ENCODE results near the gene GLT6D1. TPM values are rescaled to one million over a fixed set of nuclear protein-coding genes. Genes with fewer than 3 reads are reported as not detected.

GLT6D1 gene
- total and polyA plus RNA-seq, 2 of the 8 experiments (the other 6 are each of a cell fraction or from before 2014, with no cell fraction given): 1.3 to 2.1 TPM

DNA sequence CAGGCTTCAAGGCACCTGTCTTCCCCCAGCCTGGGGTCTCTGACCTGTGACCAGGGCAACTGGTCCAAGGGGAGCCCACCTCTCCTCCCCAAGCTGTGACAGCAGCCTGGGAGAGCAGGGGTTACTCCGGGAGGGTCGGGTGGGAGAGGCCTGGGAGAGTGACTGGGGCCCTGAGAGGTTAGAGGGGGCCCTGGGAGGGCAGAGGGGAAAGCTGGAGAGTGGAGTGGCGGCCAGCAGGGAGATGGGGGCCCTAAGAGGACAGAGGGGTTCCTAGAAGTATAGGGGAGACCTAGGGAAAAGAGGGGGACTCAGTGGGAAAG lies 24.1 kb upstream of the GLT6D1 start:
- Histone ChIP-seq H4K8ac (ENCODE audit: extremely low read depth, insufficient read depth, low read length) (no peak overlapping the region), H3K79me1 (ENCODE audit: low read depth, low read length) (no peaks in the 10 kb centered on the region), H3K27me3 (replicated peaks in 1 of 4; ENCODE audit: control insufficient read depth in 3 of 4, extremely low read depth in 1 of 4, insufficient read depth in 3 of 4, low read length in 3 of 4) (no peaks in the 10 kb centered on the region; a peak in 1 of 7 replicates), H2BK5ac (ENCODE audit: low read depth, low read length) (no peak overlapping the region), H2BK120ac (replicated peaks; ENCODE audit: low read depth, low read length) (no peak overlapping the region), H3K4me1 (replicated peaks in 1 of 4; ENCODE audit: control insufficient read depth in 3 of 4, insufficient read depth in 4 of 4, low read length in 3 of 4) (peaks cover 0 to 8% (median 4%) of the 10 kb centered on the region in 4 experiments; a peak in 3 of 7 replicates), H3K14ac (ENCODE audit: insufficient read length) (no peak overlapping the region), H3K4ac (replicated peaks; ENCODE audit: insufficient read length, low read depth, low read length) (no peak overlapping the region), H3K23ac (ENCODE audit: insufficient read length) (no peak overlapping the region), H4K5ac (ENCODE audit: insufficient read length, low read depth, low read length) (no peak overlapping the region), H4K20me1 (replicated peaks in 1 of 2; ENCODE audit: control insufficient read depth in 1 of 2, insufficient read depth in 2 of 2, low read length in 2 of 2) (no peaks in the 10 kb centered on the region), H2BK20ac (ENCODE audit: low read length) (no peak overlapping the region), H3K27ac (ENCODE audit: low read depth, low read length) (no peak overlapping the region), H3K9ac (replicated peaks in 1 of 4; ENCODE audit: extremely low read depth in 1 of 4, low read depth in 3 of 4, low read length in 3 of 4) (no peak overlapping the region), H2BK12ac (ENCODE audit: low read depth, low read length) (0 out of 2 replicates have a peak overlapping the region, but pooled peaks have one; percentile 60), H3K9me3 (ENCODE audit: insufficient read depth in 2 of 2, low read depth in 1 of 2, low read length in 1 of 2) (peaks cover 19% of the 10 kb centered on the region in 2 experiments; a peak in 3 of 4 replicates), H2AK5ac (ENCODE audit: low read depth, low read length) (no peak overlapping the region), H3K23me2 (ENCODE audit: low read depth, low read length) (no peaks in the 10 kb centered on the region), H3K56ac (replicated peaks; ENCODE audit: insufficient read length, low read depth, low read length) (no peak overlapping the region), H3K18ac (ENCODE audit: extremely low read depth, low read length) (peak overlapping the region; percentile 60; the same call in 1 of the 2 replicates), H4K91ac (replicated peaks; ENCODE audit: insufficient read length, low read length) (peak overlapping the region; percentile 7), H2AFZ (ENCODE audit: low read length) (no peak overlapping the region), H2BK15ac (ENCODE audit: low read length) (peak overlapping the region; percentile 46; the same call in 1 of the 2 replicates), H3K36me3 (ENCODE audit: control insufficient read depth in 2 of 4, insufficient read depth in 4 of 4, low read length in 3 of 4) (peaks cover 0 to 23% (median 0%) of the 10 kb centered on the region in 4 experiments; a peak in 3 of 8 replicates), H3K4me3 (ENCODE audit: extremely low read depth in 1 of 4, insufficient read depth in 2 of 4, low read depth in 3 of 4, low read length in 4 of 4) (no peak overlapping the region), H3K4me2 (ENCODE audit: insufficient read depth in 1 of 2, low read depth in 2 of 2, low read length in 2 of 2) (no peak overlapping the region), H3K79me2 (ENCODE audit: control insufficient read depth in 1 of 2, insufficient read depth in 2 of 2, low read length in 2 of 2) (no peaks in the 10 kb centered on the region)
- FAIRE-seq: no peak
- DNase-seq (ENCODE audit: low read depth in 1 of 2, low spot score in 2 of 2): no peak
- POLR2A ChIA-PET (ENCODE audit: partially characterized antibody): interaction anchor here (3.6 kb wide), 1 partner anchor 14 kb away, joined by 19 read pairs; no protein-coding TSS in a partner anchor
- 92% methylated on average over 2 of the region's 3 CpGs; no CpG with 5 or more reads in 1 of the 2 experiments for WGBS, 2 experiments (ENCODE audit: extremely low coverage in 1 of 2, insufficient coverage in 1 of 2, insufficient read length in 1 of 2, insufficient replicate concordance in 2 of 2, low coverage in 1 of 2, low lambda C conversion rate in 2 of 2, missing lambda C conversion rate in 1 of 2)
- CTCF ChIA-PET (ENCODE audit: partially characterized antibody): interaction anchor here (1.0 kb wide), 1 partner anchor 39 kb away, joined by 3 read pairs; no protein-coding TSS in a partner anchor
- TF ChIP-seq BACH1 (IDR thresholded peaks at IDR 0.05; ENCODE audit: low read length): no peak
- TF ChIP-seq ZNF274 (IDR thresholded peaks at IDR 0.05; ENCODE audit: borderline replicate concordance, extremely low read depth, low read length): no peak
- no peak for TF ChIP-seq JUND (IDR thresholded peaks at IDR 0.05; ENCODE audit: low read length)
- TF ChIP-seq CREB1 (IDR thresholded peaks at IDR 0.05): no peak
- TF ChIP-seq RXRA (IDR thresholded peaks at IDR 0.05; ENCODE audit: insufficient read depth, low read depth, low read length): no peak
- TF ChIP-seq SP2 (IDR thresholded peaks at IDR 0.05; ENCODE audit: low read length): no peak
- TF ChIP-seq TBP (IDR thresholded peaks at IDR 0.05; ENCODE audit: low read depth, low read length): no peak
- TF ChIP-seq KDM4A (IDR thresholded peaks at IDR 0.05; ENCODE audit: low read depth, low read length, severe bottlenecking): no peak
- no peak for TF ChIP-seq CBX5 (IDR thresholded peaks at IDR 0.05; ENCODE audit: low read depth, low read length)
- no peak for TF ChIP-seq CEBPB (IDR thresholded peaks at IDR 0.05; ENCODE audit: low read depth, low read length)
- TF ChIP-seq CHD1 (IDR thresholded peaks at IDR 0.05; ENCODE audit: low read depth, low read length): no peak
- TF ChIP-seq, protein P1, sequence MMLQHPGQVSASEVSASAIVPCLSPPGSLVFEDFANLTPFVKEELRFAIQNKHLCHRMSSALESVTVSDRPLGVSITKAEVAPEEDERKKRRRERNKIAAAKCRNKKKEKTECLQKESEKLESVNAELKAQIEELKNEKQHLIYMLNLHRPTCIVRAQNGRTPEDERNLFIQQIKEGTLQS (IDR thresholded peaks at IDR 0.05; ENCODE audit: insufficient read depth, low read depth, low read length): no peak
- TF ChIP-seq EP300 (IDR thresholded peaks at IDR 0.05; ENCODE audit: borderline replicate concordance in 1 of 2, low read depth in 2 of 2, low read length in 2 of 2): no peak
- no peak for TF ChIP-seq RAD21 (IDR thresholded peaks at IDR 0.05 in 1 of 2, conservative IDR thresholded peaks at IDR 0.05 in 1 of 2; ENCODE audit: low read depth in 2 of 2, low read length in 2 of 2)

Data from H1 (cell line).